ENCODE measurements around the gene PARD3B.
A peak's percentile ranks its signal among the peaks of the same experiment; 100 is the strongest.

DNA sequence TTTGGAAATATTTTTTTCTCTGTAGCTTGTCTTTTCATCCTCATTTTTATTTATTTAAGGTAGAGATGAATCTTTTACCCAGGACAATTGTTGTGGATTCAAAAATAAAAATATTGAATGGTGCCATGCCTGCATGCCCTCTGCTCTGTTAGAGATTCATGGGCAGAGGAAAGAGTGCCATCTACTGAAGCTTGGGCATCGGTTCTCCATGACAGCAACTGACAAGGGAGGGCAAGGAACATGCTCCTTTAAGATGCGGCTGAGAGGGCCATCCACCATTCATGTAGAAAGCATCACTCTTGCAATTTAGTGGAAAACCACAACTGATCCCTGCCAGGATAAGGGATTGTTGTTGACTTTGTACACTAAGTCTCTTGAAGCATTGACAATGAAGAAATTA lies 79.9 kb downstream of the PARD3B start:
- TF ChIP-seq, protein P1, sequence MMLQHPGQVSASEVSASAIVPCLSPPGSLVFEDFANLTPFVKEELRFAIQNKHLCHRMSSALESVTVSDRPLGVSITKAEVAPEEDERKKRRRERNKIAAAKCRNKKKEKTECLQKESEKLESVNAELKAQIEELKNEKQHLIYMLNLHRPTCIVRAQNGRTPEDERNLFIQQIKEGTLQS (IDR thresholded peaks at IDR 0.05; ENCODE audit: insufficient read depth, low read depth, low read length) = no peak
- TF ChIP-seq GABPA (IDR thresholded peaks at IDR 0.05; ENCODE audit: borderline replicate concordance, insufficient read depth, low read length) (no peak), CHD2 (IDR thresholded peaks at IDR 0.05; ENCODE audit: low read length) (no peak), HDAC2 (IDR thresholded peaks at IDR 0.05; ENCODE audit: borderline replicate concordance in 1 of 2, low read depth in 2 of 2, low read length in 2 of 2) (no peak)
- TF ChIP-seq, protein P2, sequence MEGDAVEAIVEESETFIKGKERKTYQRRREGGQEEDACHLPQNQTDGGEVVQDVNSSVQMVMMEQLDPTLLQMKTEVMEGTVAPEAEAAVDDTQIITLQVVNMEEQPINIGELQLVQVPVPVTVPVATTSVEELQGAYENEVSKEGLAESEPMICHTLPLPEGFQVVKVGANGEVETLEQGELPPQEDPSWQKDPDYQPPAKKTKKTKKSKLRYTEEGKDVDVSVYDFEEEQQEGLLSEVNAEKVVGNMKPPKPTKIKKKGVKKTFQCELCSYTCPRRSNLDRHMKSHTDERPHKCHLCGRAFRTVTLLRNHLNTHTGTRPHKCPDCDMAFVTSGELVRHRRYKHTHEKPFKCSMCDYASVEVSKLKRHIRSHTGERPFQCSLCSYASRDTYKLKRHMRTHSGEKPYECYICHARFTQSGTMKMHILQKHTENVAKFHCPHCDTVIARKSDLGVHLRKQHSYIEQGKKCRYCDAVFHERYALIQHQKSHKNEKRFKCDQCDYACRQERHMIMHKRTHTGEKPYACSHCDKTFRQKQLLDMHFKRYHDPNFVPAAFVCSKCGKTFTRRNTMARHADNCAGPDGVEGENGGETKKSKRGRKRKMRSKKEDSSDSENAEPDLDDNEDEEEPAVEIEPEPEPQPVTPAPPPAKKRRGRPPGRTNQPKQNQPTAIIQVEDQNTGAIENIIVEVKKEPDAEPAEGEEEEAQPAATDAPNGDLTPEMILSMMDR (IDR thresholded peaks at IDR 0.05; ENCODE audit: control extremely low read depth in 1 of 3, insufficient read depth in 1 of 3, low read depth in 1 of 3, low read length in 3 of 3) = peak in 2 of 3 experiments; percentile 32 to 40; a peak in 3 of 4 replicates

Data from H1 (cell line).